KG1 (cell line): ENCODE data around the gene PLXNA4.

Source experiments
- DNase-seq: peaks from one replicate; lab custom pipeline; 2025; lab: John Stamatoyannopoulos, UW

PLXNA4 gene

DNA sequence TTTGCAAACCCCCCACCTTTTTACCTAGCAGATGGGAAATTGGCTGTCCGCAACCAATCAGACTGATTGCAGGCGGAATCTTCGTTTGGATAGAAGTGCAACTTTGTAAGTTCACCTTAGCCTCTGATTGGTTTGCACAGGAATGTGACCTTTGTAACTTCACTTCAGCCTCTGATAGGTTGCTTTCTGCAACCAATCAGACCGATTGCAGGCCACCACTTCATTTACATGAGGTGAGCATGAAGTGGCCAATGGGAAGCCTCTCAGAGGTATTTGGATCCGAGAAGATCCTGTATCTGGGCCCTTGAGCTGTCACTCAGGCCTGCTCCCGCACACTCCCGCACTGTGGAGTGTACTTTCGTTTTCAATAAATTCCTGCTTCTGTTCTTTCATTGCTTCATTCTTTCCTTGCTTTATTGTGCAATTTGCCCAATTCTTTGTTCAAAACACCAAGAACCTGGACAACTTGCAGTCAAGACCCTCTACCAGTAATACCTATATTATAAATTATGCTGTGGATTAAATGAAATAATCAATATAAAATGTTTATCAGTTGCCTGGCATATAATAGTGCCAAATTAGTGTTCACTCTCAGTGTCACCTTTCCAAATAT, 491.4 kb downstream of the PLXNA4 start:
- no peak for DNase-seq

DNA sequence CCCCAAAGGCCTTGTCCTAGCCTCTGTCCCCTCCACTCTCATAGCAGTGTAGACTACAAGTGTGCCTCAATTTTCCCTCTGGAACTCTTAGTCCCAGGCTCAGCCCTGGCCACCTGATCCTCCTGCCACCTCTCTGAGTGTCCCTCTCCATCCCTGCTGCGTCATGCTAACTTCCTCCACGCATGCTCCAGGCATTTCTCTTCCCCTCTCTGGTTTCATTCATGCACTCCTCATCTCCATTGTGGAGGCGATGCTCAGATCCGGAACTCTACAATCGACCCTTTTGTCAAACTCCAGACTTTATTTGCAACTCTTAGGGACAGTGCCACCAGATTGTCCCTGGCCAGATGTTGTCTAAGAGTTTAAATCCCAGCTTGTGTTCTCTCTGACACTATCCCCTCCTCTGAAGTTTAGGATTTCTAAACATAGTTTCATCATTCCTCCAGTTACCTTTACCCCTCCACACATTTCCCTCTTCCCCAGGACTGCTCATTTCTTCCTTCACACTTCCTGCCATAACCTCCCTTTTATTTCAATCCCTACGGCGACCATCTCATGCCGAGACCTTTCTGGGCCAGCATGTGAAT, 492.6 kb downstream of the PLXNA4 start:
- no peak for DNase-seq

DNA sequence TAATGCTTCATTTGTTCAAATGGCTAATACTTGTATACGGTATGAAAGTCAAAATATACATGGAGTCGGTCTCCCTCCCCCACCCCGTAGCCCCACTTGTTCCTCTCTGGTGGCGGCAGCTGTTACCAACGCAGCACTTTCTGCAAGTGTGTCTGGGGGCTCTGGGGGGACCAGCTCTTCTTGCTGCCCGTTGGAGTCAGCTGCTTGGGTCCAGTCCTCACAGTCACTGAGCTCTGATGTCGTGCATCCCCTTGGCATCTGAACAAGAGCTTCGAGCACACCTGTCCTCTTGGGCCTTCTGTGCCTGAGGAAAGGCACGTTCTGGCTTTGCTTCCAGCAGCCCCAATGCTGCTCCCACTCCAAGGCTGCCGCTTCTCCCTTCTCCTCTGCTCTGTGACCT, 493.1 kb downstream of the PLXNA4 start:
- DNase-seq = no peak

DNA sequence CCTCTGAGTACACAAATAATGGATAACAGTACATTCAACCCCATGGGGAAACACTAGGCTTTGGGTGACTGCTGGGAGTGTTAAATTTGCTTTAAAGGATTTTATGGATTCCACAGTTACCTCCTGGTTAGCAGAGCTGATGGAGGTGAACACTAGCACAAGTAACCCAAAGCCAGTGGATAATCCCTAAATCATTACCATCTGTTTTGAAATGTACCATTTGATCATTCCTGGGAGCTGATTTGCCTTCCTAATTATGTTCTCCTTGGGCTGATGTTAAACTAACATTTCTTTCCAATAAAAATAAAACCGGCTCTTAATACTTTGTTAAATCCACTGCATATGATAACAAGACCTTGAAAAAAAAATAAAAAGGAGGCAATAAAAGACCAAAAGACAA, 493.9 kb downstream of the PLXNA4 start:
- no peak for DNase-seq

DNA sequence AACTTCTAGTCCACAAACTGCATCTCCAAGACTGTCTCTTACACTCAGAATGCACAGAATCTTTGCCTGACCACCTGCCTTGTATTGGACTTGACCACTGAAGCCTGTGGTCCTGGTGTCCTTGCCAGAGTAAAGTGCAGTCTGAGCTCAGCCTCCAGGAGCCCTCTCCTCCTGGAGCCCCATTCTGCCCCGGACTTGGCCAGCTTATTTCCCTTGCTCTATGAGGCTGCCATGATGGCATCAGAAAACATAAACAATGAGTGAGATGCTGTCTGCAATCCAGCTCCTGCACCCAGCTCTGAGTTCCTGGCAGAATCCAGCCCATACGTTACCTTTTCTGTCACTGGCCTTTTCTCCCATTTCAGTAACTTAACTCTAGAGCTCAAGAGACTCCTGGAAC, 494.6 kb downstream of the PLXNA4 start:
- no peak for DNase-seq

DNA sequence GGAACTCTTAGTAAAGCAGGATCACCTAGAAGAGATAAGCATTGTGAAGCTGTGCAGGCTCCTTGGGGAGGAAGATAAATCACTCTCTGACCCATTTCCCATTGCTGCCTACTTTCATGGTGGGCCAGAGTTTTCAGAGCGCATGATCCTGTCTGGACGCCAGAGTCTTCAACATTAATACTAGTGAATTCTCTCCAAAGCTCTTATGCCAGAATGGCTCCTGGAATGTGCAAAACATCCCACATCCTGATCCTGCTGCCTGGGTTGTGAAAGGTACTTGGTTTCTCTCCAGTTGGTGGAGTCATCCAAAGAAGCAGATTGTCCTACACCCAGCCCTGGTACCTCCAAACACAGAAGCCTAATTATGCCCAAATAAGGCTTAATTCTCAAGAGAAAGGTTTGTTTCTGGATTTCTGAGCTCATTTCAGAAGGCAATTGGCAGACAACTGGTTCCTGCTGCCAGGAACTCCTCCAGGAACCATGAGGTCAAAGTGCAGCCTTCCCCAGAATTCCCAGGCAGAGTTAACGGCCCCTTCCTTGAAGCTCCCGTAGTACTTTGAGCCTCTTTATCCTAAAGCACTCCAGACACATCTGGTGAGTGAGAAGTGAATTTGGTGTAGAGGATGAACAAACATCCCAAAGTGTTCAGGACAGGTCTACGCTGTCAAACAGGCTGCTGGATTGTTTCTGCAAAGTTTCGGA, 495.2 kb downstream of the PLXNA4 start:
- no peak for DNase-seq

DNA sequence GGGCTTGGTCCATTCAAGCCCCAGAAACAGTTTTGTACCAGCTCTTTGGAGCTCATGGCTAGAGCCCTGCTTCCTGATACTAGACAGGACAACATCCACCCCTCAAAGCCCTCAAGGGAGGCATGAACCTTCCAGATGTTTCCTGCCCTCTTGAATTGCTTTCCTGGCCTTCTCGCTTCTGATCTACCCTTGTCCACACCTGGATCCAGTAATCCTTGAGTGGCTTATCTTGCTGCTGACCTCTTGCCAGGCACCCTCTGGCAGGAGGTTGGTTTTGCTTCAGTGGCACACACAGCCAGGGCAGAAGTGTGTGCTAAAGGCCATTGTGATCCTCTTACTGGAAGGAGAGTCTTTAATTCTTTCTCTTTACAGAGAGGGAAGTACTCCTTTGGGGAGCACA, 495.8 kb downstream of the PLXNA4 start:
- no peak for DNase-seq

DNA sequence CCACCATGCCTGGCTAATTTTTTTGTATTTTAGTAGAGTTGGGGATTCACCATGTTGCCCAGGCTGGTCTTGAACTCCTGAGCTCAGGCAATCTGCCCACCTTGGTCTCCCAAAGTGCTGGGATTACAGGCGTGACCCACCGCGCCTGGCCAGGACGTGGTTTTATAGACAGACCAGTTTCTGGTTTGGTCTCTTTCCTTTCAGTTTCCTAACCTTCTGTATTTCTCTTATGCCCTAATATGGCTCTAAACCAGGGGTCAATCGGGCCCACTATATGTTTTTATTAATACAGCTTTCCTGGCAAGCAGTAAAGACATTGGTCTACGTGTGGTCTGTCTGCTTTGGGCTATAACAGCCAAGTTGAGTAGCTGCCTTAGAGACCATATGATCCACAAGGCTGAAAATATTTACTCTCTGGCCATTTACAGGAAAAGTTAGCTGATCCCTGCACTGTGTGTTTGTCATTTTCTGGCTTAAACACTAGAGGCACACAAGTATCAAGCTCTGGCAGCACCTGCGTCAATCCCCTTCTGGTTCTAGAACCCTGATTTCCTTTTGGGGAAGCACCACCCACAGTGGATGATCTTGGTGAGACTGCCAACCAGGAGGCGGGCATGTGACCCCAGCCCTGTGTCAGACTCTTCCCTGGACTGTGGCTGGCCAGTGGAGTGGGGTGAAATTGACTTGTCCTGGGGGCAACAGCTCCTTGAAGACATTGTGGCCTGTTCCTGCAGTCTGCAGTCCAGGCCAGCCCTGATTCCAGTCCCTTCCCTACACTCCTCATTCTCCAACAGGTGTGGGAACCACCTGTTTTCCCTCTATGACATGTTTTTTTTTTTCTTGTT, 497.2 kb downstream of the PLXNA4 start:
- no peak for DNase-seq

DNA sequence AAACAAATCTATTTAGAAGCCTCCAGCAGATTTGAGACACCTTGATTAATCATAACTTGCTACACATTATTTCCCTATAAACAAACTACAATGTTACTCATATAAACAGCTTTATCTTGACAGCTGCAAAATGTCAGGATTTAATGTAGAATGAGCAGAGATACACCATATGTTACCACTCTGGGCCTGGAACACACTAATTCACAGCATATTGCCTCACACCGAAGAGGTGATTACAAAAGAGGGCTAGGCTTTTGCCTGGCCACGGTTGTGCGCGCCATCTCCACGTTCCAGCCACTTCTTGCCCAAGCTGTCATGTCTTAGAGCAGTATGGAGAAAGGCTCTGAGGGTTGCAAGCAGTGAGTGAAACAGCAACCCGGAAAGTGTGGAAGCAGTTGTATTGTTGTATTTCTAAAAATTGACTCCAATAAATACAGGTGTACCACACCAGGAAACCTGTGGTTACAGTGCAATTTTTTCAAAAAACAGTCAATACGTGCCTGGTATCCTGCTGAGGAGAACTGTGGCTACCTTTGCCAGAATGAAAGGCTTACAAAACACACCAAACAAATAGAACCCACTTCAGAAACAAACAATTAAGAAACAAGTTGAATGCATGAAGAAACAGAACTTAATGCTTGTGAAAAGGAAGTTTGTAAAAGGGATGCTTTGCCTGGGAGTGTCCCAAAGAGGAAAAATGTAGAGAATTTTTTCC, 498.1 kb downstream of the PLXNA4 start:
- DNase-seq = no peak

DNA sequence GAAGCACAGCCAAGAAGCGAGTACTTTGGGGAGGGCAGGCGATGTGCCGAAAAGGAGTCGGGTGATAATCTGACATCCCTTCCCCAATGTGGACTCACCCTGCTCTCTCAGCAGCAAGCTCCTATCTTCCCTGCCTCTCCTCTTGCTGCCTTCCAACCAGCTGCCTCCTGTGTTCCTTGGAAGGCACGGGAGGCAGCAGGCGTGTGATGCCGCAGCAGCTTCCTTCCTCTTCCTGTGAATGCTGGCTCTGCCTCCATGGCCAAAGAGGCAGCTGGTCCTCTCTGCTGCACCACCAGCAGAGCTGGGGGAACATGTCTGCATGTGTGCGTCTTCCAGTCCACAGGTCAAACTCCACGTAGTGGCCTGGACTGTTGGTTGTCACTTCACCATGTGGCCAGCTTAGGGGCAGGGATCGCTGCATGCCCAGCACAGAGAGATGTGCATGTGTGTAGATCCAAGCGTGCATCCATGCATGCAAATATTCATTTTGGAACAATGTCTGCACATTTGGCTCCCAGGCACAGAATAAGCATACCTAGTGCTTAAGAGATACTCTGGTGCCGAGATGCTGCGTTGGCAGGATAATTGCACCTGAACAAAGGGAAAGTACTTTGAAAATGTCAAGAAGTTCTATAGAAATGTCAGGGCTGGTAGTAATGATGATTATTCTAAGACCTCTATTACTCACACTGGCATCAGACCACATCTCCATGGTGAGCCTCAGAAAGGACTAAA, 499.8 kb downstream of the PLXNA4 start:
- no peak for DNase-seq

DNA sequence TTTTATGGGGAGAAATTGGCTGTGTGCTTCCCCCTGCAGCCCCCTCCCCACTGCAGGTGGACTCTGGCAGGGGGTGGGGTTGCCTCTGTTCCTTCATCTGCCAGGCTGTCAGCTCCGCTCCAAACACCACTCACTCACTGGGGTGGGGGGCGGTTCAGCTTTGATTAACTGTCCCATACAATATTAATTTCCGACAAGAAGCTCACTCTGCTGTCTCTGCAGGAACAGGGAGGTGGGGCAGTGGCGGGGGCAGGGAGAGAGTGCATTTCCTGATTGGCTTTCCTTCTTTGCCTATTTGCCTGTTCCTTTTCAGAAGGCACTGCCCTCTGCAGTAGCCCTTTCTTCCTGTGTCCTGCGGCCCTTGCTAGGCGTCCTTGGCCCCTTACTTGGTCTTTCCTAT, 500.8 kb downstream of the PLXNA4 start:
- no peak for DNase-seq

DNA sequence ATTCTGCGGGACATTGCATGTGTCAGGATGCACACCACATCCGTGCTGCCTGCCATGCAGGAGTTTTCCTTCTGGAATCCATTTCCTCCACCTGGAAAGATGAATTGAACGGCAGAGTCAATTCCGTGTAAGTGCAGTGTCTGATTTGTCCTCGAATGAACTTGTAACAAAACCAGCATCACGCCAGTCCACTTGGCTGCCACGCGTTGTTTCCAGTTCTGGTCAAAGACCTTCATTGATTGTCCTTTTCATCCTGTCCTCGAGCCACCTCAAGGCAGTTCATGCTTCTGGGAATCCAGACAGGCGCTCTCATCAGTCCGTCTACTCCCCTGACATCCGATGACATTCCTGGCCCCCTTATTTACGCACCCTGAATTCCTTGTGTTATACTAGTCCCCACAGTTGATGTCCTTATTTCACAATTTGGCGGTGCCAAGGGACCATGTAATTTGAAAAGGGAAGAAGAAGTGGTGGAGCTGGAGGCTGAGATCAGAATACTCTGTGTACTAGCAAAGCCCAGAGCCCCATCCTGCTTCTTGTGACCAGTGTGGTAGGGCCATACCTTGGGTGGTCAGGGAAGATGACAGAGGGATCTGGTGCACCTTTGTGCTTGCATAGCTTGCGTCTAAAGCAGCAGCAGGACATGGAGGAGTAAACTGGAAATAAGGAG, 502.2 kb downstream of the PLXNA4 start:
- no peak for DNase-seq
